ENCODE data around the gene NET1.

The NET1 gene

DNA sequence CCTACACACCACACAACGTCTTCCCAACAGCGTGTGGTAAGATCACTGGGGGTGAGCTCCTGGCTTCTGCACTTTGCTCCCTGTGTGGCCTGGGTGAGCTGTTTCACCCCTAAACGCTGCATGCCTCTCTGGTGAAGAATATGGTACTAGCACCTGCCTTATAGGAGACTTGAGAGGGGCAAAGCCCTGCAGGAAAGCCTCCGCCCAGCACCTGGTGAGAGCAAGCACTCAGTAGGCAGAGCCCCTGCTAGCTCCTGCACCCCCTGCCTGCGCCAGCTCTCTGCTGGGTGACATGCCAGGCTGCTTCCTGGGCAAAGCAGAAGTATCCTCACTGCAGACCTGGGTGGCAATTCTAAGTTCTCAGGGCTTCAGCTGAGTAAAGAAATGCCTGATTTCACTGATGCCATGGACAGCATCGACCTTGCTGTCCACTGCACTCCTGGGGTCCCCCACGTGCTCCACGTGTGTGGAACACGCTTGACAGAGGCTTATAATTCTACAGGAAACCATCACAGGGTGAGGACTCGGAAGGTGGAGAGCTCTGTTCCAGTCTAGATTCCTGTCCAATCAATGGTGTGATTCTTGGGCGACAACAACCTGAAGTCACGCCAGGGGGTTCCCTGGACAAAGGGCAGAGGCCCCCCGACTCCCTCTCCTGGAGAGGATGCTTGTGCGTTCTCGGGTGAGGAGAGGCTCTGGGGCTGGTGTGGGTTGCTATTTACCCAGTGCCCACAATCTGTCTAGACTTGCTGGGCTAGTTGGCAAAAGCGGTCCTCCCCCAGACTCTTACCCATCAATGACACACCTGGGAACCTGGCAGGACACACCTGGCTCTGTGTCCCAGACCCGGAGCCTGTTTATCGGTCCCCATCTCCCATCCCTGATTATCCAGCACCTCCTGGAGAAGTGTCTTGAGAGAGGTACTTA lies 92.1 kb downstream of the NET1 start:
- no peak for DNase-seq

DNA sequence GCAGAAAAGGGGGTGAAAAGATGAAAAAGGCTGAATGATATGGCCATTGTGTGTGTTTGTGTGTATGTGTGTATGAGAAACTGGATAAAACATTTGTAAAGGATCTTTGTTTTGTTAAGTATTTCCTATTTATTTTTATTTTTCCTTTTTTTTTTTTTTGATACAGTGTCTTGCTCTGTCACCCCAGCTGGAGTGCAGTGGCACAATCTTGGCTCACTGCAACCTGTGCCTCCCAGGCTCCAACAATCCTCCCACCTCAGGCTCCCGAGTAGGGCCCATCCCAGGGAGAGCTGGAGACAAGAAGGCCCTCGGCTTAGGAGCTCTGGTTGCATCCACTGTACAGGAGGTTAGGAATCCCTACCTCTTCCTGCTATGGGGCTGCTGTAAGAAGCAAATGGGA lies 93.9 kb downstream of the NET1 start:
- DNase-seq = no peak

DNA sequence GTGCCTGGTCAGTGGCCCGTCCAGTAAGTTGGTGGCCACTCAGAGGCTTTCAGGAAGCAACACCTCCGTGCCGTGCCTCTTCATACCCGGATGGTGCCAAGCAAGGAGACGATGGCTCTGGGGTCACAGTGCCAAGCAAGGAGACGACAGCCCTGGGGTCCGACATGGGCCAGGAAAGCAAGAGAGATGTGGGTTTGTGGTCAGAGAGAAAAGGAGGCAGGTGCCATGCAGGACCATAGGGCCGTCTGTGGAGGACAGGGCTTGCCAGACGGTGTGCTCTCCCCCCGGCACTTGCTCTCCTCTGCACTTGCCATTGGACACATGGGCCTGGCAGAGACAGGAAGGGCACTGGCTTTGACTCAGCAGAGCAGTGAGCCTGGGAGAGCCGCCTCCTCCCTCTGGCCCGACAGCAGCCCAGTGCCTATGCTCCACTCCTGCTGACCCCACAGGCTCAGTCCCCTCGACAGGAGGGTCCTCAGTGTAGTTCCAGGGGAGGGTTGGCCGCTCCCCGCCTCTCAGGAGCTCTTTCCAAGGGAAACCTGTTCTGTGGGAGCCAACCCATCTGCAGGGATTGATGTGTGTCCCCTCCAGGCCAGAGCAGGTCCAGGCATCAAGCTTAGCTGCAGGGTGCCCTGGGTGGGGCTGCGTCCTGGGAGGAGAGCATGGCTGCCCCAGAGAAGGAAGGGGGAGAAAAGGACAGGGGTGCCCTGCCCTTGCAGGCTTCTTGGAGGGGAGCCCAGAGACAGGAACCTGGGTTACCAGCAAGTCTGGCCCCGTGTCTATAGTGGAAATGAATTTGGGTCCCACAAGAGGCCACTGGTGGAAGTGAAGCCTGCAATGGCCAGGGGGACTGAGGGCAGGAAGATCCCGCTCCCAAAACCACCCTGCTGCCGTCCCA lies 94.6 kb downstream of the NET1 start:
- DNase-seq = no peak

DNA sequence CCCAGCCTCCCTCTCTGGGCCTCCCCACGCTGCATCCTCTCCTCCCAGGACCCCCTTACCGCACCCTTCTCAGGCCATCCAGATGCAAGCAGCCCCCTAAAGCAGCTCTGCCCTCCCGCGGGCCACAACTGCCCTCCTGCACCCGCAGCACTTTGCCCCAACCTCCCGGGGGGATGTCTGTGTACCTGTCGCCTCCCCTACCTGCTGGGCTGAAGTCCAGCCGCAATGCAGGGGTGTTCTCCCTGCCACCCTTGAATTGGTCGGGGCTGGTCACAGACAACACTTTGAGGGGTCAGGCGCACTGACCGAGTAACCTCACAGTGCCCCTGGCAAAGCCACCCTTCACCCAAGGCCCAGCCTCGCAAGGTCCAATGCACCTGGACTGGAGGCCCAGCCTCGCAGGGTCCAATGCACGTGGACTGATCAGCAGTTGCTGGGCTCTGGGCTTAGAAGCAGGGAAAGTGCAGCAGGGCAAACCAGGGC lies 95.3 kb downstream of the NET1 start:
- DNase-seq = no peak

DNA sequence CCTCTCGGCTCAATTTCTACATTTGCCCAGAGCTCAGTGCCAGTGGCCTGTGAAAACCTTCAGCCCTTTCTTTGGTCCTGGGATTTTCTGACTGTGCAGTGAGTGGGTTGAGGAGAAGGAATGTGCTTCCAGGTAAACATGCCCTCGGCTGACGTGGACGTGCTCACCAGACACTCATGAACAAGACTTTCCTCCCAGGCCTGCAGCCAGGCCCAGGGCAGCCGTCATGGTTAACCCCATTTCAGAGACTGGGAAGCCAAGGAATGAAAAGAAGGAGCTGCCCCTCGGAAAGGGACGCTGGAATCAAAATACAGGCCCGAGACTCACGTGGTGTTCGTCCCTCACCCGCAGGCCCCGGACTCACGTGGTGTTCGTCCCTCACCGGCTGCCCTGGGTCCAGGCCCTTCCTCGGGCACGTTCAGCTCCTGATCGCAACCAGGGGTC lies 95.8 kb downstream of the NET1 start:
- DNase-seq = no peak

Data from CD4-positive, alpha-beta T cell treated with Interleukin-12 subunit alpha and Interleukin-12 subunit beta, for 1 hour (primary cell).